Tibial nerve (tissue), 4 donors: ENCODE results near the gene MAP3K20. TPM values are rescaled to one million over a fixed set of nuclear protein-coding genes. Genes with fewer than 3 reads are reported as not detected.
"Not testable (repeated sequence)": the region's sequence is repeated elsewhere in the genome, so short reads cannot be mapped to it uniquely, and the experiment has no call there.

Experiments used
- DNase-seq, 2 donors: peaks; one replicate each; pipeline ENCODE4 v3.0.0-alpha.2; 2019; ENCODE audit warnings: low spot score in 2 of 2
- H3K27ac ChIP-seq, 4 donors: fragments of 200-600 bp; sonication (generic) in 3 of 4; one replicate each; pipeline ENCODE4 v1.5.1; 2017 to 2019; ENCODE audit warnings: mild to moderate bottlenecking in 1 of 4
- H3K27me3 ChIP-seq, 2 donors: fragments of 200-600 bp; sonication (generic) in 1 of 2; one replicate each; pipeline versions ENCODE4 v1.5.1 to v1.6.0; 2017 to 2019
- H3K36me3 ChIP-seq, 3 donors: fragments of 200-600 bp; sonication (generic); one replicate each; pipeline ENCODE4 v1.5.1; 2018 to 2019
- H3K4me1 ChIP-seq, 4 donors: fragments of 200-600 bp; sonication (generic) in 3 of 4; one replicate each; pipeline ENCODE4 v1.5.1; 2017 to 2019
- H3K4me3 ChIP-seq, 4 donors: fragments of 200-600 bp; sonication (generic) in 3 of 4; one replicate each; pipeline ENCODE4 v1.5.1; 2017 to 2019; ENCODE audit warnings: mild to moderate bottlenecking in 1 of 4, moderate library complexity in 1 of 4
- H3K9me3 ChIP-seq, 4 donors: fragments of 200-600 bp; sonication (generic) in 3 of 4; one replicate each; pipeline ENCODE4 v1.5.1; 2017 to 2019
- EP300 ChIP-seq, 2 donors: sonication (generic); formaldehyde crosslinking; IDR thresholded peaks; one replicate each; pipeline ENCODE4 v1.6.1; 2017; ENCODE audit warnings: antibody characterized with exemption in 2 of 2, mild to moderate bottlenecking in 1 of 2
- POLR2A ChIP-seq, 2 donors: fragments of 450-650 bp; IDR thresholded peaks; one replicate each; pipeline ENCODE4 v1.6.1; 2017; ENCODE audit warnings: antibody characterized with exemption in 2 of 2, mild to moderate bottlenecking in 2 of 2, moderate library complexity in 2 of 2
- WGBS, 2 donors: methylation state at CpG; one replicate each; pipeline ENCODE4 v1.1.5; 2018; 5-methylcytosine and 5-hydroxymethylcytosine counted together
- total RNA-seq, 4 donors: library from RNA; depleted of rRNA; stranded (reverse); fragments of >200 nt; gene quantifications; one replicate each; pipeline ENCODE4 v1.1.0, GENCODE V29; 2016
- TF ChIP-seq, protein P1 (sequence below), 5 experiments: fragments of 200-600 bp in 3 of 5; fragments of 450-650 bp in 2 of 5; sonication (generic) in 3 of 5; IDR thresholded peaks; one replicate each; pipeline ENCODE4 v1.5.1; 2016 to 2019; ENCODE audit warnings: antibody characterized with exemption in 5 of 5, mild to moderate bottlenecking in 3 of 5, moderate library complexity in 2 of 5

Gene MAP3K20
- total RNA-seq, 4 donors from 2014 or later: 21.9 to 32.6 (median 23.2) TPM

DNA sequence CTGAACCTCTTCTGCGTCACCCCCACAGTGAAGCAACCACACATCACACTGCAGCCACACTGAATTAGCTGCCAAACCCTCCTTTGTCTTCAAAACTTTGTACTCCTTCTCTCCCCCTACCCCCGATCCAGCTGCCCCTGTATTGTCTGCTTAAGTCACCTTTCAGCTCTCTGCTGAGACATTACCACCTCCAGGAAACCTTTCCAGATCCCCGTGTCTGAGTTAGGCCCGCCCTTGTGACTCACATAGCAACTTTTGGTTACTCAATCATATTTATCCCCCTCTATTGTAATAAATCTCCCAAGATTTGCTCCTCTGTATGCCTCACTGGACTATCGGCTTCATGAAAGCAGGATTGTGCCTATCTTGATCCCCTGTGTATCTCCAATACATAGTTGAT is 196.2 kb downstream of the MAP3K20 start:
- no peak overlapping the region for H3K4me3 ChIP-seq
- no peaks in the 10 kb centered on the region for H3K36me3 ChIP-seq
- peaks cover 0 to 8% (median 0%) of the 10 kb centered on the region in 4 donors for H3K9me3 ChIP-seq
- no peak for DNase-seq
- H3K4me1 ChIP-seq: no peaks in the 10 kb centered on the region
- TF ChIP-seq EP300 (IDR thresholded peaks at IDR 0.05): no peak
- TF ChIP-seq, protein P1, sequence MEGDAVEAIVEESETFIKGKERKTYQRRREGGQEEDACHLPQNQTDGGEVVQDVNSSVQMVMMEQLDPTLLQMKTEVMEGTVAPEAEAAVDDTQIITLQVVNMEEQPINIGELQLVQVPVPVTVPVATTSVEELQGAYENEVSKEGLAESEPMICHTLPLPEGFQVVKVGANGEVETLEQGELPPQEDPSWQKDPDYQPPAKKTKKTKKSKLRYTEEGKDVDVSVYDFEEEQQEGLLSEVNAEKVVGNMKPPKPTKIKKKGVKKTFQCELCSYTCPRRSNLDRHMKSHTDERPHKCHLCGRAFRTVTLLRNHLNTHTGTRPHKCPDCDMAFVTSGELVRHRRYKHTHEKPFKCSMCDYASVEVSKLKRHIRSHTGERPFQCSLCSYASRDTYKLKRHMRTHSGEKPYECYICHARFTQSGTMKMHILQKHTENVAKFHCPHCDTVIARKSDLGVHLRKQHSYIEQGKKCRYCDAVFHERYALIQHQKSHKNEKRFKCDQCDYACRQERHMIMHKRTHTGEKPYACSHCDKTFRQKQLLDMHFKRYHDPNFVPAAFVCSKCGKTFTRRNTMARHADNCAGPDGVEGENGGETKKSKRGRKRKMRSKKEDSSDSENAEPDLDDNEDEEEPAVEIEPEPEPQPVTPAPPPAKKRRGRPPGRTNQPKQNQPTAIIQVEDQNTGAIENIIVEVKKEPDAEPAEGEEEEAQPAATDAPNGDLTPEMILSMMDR (IDR thresholded peaks at IDR 0.05): no peak
- no peak for TF ChIP-seq POLR2A (IDR thresholded peaks at IDR 0.05)
- no peak overlapping the region for H3K27ac ChIP-seq
- WGBS, 2 donors: 83 to 90% methylated on average over 5 of the region's 5 CpGs
- no peaks in the 10 kb centered on the region for H3K27me3 ChIP-seq

DNA sequence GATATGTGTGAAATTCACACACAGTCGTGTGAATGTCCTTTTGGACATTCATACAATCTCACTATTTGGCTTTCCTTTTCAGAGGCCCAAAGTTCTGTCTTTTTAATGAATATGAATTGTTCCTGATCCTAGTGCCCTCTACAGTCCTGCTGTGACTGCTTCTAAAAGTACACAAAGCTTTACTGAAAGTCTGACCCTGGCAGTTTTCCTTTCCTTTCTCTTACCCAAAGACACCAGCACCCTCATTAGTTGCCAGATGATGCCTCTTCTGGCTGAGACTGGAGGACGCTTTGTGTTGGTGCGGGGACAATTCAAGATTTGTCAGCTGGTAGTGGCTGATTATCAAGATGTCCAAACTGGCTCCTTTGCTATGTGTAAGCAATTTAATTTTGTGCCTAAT is 197.2 kb downstream of the MAP3K20 start:
- Histone ChIP-seq H3K9me3 (peaks cover 0 to 8% (median 0%) of the 10 kb centered on the region in 4 donors), H3K36me3 (no peaks in the 10 kb centered on the region), H3K4me3 (no peak overlapping the region), H3K27me3 (no peaks in the 10 kb centered on the region), H3K4me1 (no peaks in the 10 kb centered on the region), H3K27ac (no peak overlapping the region)
- no peak for DNase-seq
- WGBS, 2 donors: 53 to 59% methylated on average over 3 of the region's 3 CpGs
- TF ChIP-seq EP300 (IDR thresholded peaks at IDR 0.05): no peak
- TF ChIP-seq, protein P1 (IDR thresholded peaks at IDR 0.05): no peak
- no peak for TF ChIP-seq POLR2A (IDR thresholded peaks at IDR 0.05)

DNA sequence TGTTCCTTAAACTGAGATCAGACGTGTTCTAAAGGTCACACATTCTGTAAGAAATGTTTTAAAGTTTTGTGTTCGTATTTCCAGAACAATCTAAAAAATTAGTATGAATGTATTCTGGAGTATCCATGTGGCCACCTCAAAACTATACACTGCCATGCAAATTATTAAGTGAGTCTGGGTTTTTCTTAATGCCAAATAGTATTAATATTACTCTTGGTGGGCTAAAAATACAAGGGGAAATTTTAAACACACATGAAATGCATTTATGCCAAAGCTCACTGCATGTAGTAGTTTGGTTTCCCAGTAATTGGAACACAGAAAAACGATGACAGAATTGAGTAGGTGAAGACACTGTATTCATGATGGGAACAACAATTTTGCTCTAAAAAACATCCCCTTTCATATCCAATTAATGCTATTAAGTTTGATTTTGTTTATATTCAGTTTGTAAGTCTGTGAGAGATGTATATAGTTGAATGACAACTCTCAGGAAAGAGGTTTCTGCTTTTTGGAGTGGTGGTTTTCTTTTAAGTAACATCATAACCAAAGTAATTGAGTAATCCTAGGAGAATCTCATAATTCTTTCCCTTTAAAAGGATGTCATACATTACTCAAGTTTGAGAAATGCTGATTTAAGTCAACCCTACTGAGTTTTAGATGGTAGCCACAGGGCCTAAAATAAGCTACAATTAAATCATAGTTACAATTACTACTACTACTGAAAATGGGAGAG is 203.3 kb downstream of the MAP3K20 start:
- no peak for TF ChIP-seq POLR2A (IDR thresholded peaks at IDR 0.05)
- TF ChIP-seq, protein P1 (IDR thresholded peaks at IDR 0.05): no peak
- H3K27me3 ChIP-seq: no peaks in the 10 kb centered on the region
- no peak for DNase-seq
- H3K4me1 ChIP-seq: no peaks in the 10 kb centered on the region
- 52 to 63% methylated on average over 3 of the region's 3 CpGs for whole genome bisulfite sequencing, 2 donors
- peaks cover 0 to 6% (median 0%) of the 10 kb centered on the region in 4 donors for H3K9me3 ChIP-seq
- H3K36me3 ChIP-seq: no peaks in the 10 kb centered on the region
- no peak overlapping the region for H3K4me3 ChIP-seq
- no peak overlapping the region for H3K27ac ChIP-seq

DNA sequence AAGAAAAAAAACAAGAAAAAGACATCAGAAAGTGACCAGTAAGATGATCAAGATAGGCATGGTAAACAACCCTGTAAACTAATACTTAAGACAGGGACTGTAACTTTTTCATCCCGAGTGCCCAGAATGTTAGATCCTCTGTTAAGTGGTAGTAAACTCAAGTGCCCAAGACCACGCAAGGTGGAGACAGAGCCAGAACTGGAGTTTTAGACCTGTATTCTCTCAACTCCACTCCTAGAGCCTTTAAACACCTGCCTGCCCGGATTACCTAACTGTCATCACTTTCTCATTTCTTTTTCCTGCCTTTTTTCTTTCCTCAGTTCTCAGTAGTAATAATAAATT is 203.9 kb downstream of the MAP3K20 start:
- DNase-seq: no peak
- Histone ChIP-seq H3K9me3 (peaks cover 0 to 5% (median 0%) of the 10 kb centered on the region in 4 donors), H3K27me3 (no peaks in the 10 kb centered on the region), H3K36me3 (no peaks in the 10 kb centered on the region), H3K27ac (no peak overlapping the region), H3K4me3 (no peak overlapping the region), H3K4me1 (no peaks in the 10 kb centered on the region)
- WGBS, 2 donors: 67 to 74% methylated on average over 3 of the region's 3 CpGs
- TF ChIP-seq, protein P1 (IDR thresholded peaks at IDR 0.05): no peak
- no peak for TF ChIP-seq EP300 (IDR thresholded peaks at IDR 0.05)
- TF ChIP-seq POLR2A (IDR thresholded peaks at IDR 0.05): no peak

DNA sequence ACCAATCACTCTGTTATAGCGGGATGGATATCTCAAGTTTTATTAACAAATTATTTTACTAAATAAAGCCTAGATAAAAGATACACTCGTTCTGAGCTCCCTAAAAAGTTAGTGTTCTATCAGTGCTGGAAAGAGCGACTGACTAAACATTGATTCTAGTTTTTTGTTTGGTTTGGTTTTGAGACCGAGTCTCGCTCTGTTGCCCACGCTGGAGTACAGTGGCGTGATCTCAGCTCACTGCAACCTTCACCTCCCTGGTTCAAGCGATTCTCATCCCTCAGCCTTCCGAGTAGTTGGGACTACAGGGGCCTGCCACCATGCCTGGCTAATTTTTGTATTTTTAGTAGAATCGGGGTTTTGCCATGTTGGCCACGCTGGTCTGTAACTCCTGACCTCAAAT is 205.2 kb downstream of the MAP3K20 start:
- H3K4me1 ChIP-seq: no peaks in the 10 kb centered on the region
- H3K27ac ChIP-seq: no peak overlapping the region
- 91 to 92% methylated on average over 11 of the region's 11 CpGs for WGBS, 2 donors
- TF ChIP-seq EP300 (IDR thresholded peaks at IDR 0.05): no peak
- TF ChIP-seq, protein P1 (IDR thresholded peaks at IDR 0.05): no peak
- no peak for TF ChIP-seq POLR2A (IDR thresholded peaks at IDR 0.05)
- no peaks in the 10 kb centered on the region for H3K36me3 ChIP-seq
- no peaks in the 10 kb centered on the region for H3K27me3 ChIP-seq
- H3K9me3 ChIP-seq: peaks cover 0 to 5% (median 0%) of the 10 kb centered on the region in 4 donors
- no peak for DNase-seq
- H3K4me3 ChIP-seq: no peak overlapping the region

DNA sequence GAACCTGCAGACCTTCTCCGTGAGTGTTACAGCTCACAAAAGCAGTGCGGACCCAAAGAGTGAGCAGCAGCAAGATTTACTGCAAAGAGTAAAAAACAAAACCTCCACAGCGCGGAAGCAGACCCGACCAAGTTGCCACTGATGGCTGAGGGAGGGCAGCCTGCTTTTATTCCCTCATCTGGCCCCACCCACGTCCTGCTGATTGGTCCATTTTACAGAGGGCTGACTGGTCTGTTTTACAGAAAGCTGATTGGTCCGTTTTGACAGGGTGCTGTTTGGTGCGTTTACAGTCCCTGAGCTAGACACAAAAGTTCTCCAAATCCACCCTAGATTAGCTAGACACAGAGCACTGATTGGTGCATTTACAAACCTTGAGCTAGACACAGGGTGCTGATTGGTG is 206.3 kb downstream of the MAP3K20 start:
- DNase-seq, H3K4me3 ChIP-seq, H3K27ac ChIP-seq, H3K27me3 ChIP-seq, H3K36me3 ChIP-seq, H3K9me3 ChIP-seq, H3K4me1 ChIP-seq: not testable (repeated sequence)
- 89 to 91% methylated on average over 8 of the region's 8 CpGs for WGBS, 2 donors
